Measurements from ENCODE around the gene MET.
"Not testable (repeated sequence)": the region's sequence is repeated elsewhere in the genome, so short reads cannot be mapped to it uniquely, and the experiment has no call there.

MET gene

GRCh38 chr7:116810267-116811116, 138.5 kb downstream of the MET start:
- DNase-seq (ENCODE audit: low read depth) = peak; percentile 45

GRCh38 chr7:116811768-116812167, 139.8 kb downstream of the MET start:
- DNase-seq (ENCODE audit: low read depth) = no peak

- DNase-seq (ENCODE audit: low read depth) = no peak
Measured at GRCh38 chr7:116812860-116813259, 140.9 kb downstream of the MET start.

- DNase-seq (ENCODE audit: low read depth) = not testable (repeated sequence)
Measured at GRCh38 chr7:116813371-116813770, 141.4 kb downstream of the MET start.

- DNase-seq (ENCODE audit: low read depth) = no peak
Measured at GRCh38 chr7:116815041-116815440, 143.0 kb downstream of the MET start.

GRCh38 chr7:116820149-116820548, 148.2 kb downstream of the MET start:
- no peak for DNase-seq (ENCODE audit: low read depth)

GRCh38 chr7:116821647-116822046, 149.7 kb downstream of the MET start:
- DNase-seq (ENCODE audit: low read depth) = not testable (repeated sequence)

GRCh38 chr7:116824449-116824848, 152.5 kb downstream of the MET start:
- no peak for DNase-seq (ENCODE audit: low read depth)

GRCh38 chr7:116828281-116828680, 156.3 kb downstream of the MET start:
- no peak for DNase-seq (ENCODE audit: low read depth)

- no peak for DNase-seq (ENCODE audit: low read depth)
Measured at GRCh38 chr7:116829041-116829440, 157.0 kb downstream of the MET start.

GRCh38 chr7:116829493-116829892, 157.5 kb downstream of the MET start:
- DNase-seq (ENCODE audit: low read depth) = no peak

GRCh38 chr7:116832692-116833091, 160.7 kb downstream of the MET start:
- no peak for DNase-seq (ENCODE audit: low read depth)

- DNase-seq (ENCODE audit: low read depth) = no peak
Measured at GRCh38 chr7:116834815-116835504, 163.0 kb downstream of the MET start.

GRCh38 chr7:116836048-116836447, 164.1 kb downstream of the MET start:
- DNase-seq (ENCODE audit: low read depth) = no peak

- no peak for DNase-seq (ENCODE audit: low read depth)
Measured at GRCh38 chr7:116836911-116837310, 164.9 kb downstream of the MET start.

GRCh38 chr7:116837586-116837985, 165.6 kb downstream of the MET start:
- no peak for DNase-seq (ENCODE audit: low read depth)

- no peak for DNase-seq (ENCODE audit: low read depth)
Measured at GRCh38 chr7:116840256-116840655, 168.3 kb downstream of the MET start.

- no peak for DNase-seq (ENCODE audit: low read depth)
Measured at GRCh38 chr7:116842371-116842770, 170.4 kb downstream of the MET start.

- no peak for DNase-seq (ENCODE audit: low read depth)
Measured at GRCh38 chr7:116843378-116843777, 171.4 kb downstream of the MET start.

Data from GM04503 (cell line).